ENCODE data around the gene LDAF1.
A peak's percentile ranks its signal among the peaks of the same experiment; 100 is the strongest.
"Not testable (repeated sequence)": the region's sequence is repeated elsewhere in the genome, so short reads cannot be mapped to it uniquely, and the experiment has no call there.

Gene LDAF1

DNA sequence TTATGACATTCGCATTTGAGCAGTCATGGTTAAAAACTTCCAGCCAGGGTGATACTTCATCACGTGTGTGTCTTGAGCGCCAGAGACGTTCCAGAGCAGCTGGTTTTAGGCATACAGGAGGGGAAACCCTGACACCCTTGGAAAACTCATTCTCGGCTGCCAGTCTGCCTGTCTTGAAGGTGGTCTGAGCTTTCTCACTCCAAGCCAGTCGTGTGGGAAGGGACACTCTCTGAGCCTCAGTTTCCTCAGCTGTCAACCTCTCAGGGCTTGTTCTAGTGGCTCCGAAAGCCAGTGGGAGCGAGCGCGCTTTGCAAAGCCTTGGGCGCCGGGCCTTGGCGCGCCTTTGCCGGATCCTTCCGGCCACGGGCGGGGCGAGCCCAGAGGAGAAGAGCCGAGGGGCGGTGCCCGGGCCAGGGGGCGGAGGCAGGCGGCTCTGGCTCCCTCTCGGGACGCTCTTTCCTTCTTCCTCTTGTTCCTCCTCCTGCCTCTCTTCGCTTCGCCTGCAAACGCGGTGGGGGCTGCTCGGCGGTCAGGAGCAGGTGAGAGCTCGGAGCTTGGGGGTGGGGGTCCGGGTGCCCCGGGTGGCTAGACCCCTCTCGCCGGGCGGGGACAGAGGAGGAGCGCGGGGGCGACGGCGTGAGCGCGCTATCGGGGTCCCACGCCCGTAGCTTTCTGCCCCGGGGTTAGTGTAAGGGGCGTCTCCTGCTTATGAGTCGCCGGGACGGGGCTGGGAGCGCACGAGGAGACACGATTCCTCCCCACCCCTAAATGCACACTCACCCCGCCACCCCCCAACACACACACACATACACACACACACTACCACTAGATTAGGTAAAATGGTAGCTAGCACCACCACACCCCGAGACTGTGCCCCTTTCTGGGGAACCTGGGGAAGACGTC, at the start of gene LDAF1:
Gene LDAF1, plus strand, starts transcription at position 467 of the 903 bp plus-strand sequence. CDS start 2,509 bp downstream, outside the sequence.
- DNase-seq = peak; percentile 55

DNA sequence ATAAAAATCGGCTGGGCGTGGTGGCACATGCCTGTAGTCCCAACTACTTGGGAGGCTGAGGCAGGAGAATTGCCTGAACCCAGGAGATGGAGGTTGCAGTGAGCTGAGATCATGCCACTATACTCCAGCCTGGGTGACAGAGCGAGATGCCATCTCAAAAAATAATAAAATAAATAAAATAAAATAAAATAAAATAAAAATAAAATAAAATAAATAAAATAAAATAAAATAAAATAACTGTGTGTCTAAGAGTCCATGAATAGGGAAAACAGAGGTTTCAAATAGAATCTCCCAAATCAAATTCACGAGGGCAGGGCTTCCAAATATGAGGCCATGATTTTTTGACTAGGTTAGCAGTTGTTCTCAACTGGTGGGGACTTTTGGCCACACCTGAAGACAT, 42.9 kb upstream of the LDAF1 start:
- not testable (repeated sequence) for DNase-seq

GRCh38 chr16:21116148-21116693, 42.3 kb upstream of the LDAF1 start:
- no peak for DNase-seq

DNA sequence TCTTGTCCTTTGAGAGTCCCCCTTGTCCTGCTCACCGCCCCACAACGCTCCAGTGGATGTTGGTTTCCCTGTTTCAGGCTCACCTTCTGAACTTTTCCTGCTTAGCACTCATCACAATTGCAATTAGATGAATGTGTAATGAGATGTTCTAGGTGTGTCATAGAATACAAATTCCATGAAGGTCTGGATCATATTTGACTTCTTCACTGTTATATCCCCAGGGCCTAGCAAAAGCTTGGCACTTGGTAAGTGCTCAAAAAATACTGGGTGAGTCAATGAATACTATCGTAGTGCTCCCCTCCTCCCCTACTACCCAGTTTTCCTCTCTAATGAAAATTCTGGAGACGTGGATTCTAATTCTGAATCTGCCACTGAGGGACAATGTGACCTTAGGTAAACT, 40.9 kb upstream of the LDAF1 start:
- no peak for DNase-seq

GRCh38 chr16:21120976-21121520, 37.4 kb upstream of the LDAF1 start:
- no peak for DNase-seq

GRCh38 chr16:21125191-21125590, 33.3 kb upstream of the LDAF1 start:
- no peak for DNase-seq

DNA sequence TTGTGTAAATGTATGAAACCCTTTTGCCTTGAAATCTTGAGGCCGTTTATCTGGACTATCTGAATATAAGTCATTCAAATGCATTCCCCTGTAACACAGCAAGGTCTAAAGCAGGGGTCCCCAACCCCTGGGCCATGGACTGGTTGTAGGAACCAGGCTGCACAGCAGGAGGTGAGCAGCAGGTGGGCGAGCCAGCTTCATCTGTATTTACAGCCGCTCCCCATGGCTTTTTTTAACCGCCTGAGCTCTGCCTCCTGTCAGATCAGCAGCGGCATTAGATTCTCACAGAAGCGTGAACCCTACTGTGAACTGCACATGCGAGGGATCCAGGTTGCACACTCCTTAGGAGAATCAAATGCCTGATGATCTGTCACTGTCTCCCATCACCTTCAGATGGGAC, 32.0 kb upstream of the LDAF1 start:
- no peak for DNase-seq

DNA sequence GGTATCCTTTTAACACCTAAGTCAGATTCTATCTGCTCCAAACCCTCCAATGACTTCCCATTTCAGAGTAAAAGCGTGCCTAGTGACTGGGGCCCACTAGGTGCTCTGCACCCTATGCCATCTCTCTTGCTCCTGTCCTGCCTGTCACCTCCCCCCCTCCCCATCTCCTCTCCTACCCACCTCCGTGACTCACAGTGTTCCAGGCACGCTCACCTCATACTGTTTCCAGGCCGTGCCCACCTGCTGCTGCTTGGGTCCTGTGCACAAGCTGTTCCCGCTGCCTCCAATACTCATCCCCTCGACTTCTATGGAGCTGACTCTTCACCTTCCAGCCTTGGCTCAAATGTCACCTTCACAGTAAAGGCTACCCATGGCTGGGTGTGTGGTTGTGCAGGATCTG, 29.5 kb upstream of the LDAF1 start:
- DNase-seq = no peak

GRCh38 chr16:21130811-21131210, 27.7 kb upstream of the LDAF1 start:
- DNase-seq = no peak

DNA sequence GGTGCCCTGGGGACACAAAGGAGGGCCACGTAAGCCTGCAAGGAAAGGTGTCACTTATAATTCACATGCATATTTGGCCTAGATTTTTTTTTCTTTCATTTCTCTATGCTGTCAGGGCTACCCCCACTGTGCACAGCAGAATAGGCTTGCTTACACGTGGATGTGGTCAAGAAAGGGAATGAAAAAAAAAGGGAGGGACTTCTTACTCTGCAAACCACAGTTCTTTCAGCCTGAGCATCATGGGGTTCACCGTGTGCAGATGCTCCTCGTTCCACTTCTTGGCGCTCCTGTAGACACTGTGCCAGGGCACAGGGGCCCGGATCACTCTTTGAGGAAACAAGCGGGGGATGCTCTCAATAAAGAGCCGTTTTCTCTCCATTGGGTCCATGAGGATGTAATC, 24.4 kb upstream of the LDAF1 start:
- DNase-seq = no peak

GRCh38 chr16:21145738-21146137, 12.7 kb upstream of the LDAF1 start:
- DNase-seq = no peak

DNA sequence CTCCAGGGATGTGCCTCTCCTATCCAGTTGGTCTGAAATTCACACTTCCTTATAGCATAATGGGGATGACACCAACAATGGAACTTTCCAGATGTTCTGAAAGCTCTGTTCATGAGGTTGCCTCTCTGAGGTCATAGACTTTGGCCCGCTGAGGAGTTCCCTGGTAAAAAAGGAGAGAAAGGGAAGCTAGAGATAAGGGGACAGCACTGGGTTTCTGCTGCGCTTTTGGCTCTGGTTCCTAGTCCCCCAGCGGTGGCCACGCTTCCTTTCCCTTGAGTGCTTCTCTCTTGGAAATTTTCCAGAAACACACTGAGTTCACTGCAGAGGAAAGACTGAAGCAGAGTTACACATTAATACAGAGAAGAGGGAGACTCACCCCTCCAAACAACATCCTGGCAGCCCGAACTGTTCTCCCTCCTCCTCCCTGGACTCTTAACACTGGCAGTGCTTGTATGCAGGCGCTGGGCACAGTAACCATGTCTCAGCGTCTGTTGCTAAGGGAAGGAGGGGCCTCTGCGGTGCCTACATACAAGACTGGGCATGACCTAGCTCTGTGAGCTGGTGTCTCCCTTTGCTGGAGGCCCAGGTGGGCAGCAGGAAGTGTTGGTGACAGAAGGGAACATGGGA, 8.0 kb upstream of the LDAF1 start, which contains the start of gene DNAH3:
Gene DNAH3, minus strand, starts transcription at position 472 of the 627 bp plus-strand sequence. CDS start 527 bp downstream, outside the sequence.
- DNase-seq = no peak

GRCh38 chr16:21152160-21153030, 6.1 kb upstream of the LDAF1 start:
- not testable (repeated sequence) for DNase-seq

GRCh38 chr16:21153124-21153729, 5.2 kb upstream of the LDAF1 start:
- not testable (repeated sequence) for DNase-seq

DNA sequence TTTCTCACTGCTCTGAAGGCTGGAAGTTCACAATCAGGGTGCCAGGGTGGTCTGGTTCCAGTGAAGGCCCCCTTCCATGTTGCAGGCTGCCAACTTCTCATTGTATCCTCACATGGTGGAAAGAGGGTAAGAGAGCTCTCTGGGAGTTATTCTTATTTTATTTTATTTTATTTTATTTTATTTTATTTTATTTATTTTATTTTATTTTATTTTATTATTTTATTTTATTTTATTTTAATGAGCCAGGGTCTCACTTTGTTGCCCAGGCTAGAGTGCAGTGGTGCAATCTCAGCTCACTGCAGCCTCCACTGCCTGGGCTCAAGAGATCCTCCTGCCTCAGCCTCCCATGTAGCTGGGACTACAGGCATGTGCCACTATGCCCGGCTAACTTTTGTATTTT, 2.5 kb upstream of the LDAF1 start:
- not testable (repeated sequence) for DNase-seq

DNA sequence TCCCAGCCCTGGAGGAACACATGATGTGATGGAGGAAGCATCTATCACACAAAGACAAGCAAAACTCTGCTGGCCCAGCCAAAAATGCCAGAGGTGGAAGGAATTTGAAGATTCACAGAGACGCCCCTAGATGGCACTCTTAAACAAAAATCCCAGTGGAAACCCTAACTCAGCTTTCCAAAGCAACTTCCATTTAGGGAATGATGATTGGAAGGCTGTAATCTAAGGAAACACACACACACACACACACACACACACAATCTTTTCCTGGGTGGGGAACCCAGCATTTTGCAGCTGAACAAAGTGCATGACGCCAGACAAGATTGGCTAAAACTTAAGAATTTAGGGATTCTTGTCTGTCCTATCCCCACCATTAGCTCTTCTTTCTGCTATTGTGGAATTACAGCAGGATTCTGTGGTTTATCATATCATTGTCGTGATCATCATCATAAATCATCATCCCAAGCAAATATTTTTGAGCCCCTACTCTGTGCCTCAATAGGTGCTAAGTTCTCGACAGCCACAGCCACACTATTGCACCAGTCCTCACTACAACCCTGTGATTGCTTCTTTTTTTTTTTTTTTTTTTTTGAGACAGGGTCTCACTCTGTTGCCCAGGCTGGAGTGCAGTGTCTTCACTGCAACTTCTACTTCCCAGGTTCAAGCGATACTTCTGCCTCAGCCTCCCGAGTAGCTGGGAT, 1.6 kb upstream of the LDAF1 start:
- DNase-seq = peak; percentile 71

- DNase-seq = no peak
Measured at GRCh38 chr16:21157632-21158031, 842 bp upstream of the LDAF1 start.

- DNase-seq = no peak
Measured at GRCh38 chr16:21159281-21159951, 942 bp downstream of the LDAF1 start.

- no peak for DNase-seq
Measured at GRCh38 chr16:21160276-21160675, 1.8 kb downstream of the LDAF1 start.

DNA sequence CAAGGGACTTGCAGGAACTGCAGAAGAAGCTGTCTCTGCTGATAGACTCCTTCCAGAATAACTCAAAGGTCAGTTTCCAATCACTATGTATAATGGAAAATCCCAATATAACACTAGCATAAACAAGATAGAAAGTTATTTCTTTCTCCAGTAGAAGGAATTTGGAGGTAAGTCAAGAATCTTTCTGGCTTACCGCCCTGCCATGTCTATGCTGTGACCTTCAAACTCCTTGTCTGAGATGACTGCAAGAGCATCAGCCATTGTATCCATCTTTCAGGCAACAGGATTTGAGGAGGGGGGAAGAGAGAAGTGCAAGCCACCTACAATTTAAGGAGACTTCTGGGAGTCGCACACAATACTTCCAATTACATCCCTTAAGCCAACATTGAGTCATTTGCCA, 2.7 kb downstream of the LDAF1 start:
- DNase-seq = no peak

DNA sequence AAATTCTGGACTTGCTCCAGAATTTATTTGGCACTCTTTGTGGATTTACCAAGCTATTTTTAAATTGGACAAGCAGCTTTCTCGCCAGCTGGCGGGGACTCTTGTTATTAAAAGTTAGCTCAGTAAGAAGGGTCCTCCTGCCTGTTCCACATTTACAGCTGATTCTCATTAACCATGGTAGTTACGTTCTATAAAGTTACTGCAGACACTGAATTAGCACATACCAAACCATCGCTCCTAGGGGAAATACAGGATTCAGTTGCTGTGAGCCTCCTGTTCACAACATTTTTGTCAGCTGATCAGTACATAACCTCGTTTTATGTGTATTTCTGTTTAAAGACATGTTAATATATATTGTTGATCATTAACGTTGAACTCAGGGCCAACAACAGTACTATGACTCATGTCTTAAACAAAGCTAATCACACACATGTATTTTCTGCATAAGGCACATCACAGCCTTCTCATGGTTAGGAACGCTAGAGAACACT, 4.2 kb downstream of the LDAF1 start:
- no peak for DNase-seq

Measured in NCI-H774 (cell line).